H1 (cell line): Measurements from ENCODE around the gene MAP2K7. TPM values are rescaled to one million over a fixed set of nuclear protein-coding genes. Genes with fewer than 3 reads are reported as not detected.
A peak's percentile ranks its signal among the peaks of the same experiment; 100 is the strongest.

Experiments
- CTCF ChIA-PET: fragments of 300-600 bp; sonication (Branson Sonifier 250); formaldehyde crosslinking; loops from one replicate; lab custom pipeline; 2021; ENCODE audit not compliant: partially characterized antibody; lab: Charles Lee
- POLR2A ChIA-PET: fragments of 300-600 bp; sonication (Branson Sonifier 250); formaldehyde crosslinking; loops from one replicate; lab custom pipeline; 2021; ENCODE audit warnings: inconsistent platforms; ENCODE audit not compliant: partially characterized antibody; lab: Charles Lee
- DNase-seq, 2 experiments: peaks; one replicate each; pipeline versions ENCODE4 v3.0.0 to v3.0.0-alpha.2; 2010 to 2022; ENCODE audit warnings: low spot score in 2 of 2, low read depth in 1 of 2, mixed read lengths in 1 of 2
- FAIRE-seq: peaks from 2 replicates; lab custom pipeline; 2011; peaks lifted over from hg19 to GRCh38; lab: Jason Lieb, UNC
- H2AFZ ChIP-seq: 2 replicates; pipeline ENCODE4 v1.8.1; 2012; ENCODE audit warnings: low read length, inconsistent platforms
- H2AK5ac ChIP-seq: 2 replicates; pipeline ENCODE4 v1.6.1; 2013; ENCODE audit warnings: low read depth, low read length
- H2BK120ac ChIP-seq: replicated peaks from 2 replicates; pipeline ENCODE3; 2013; ENCODE audit warnings: low read depth, low read length, inconsistent platforms
- H2BK12ac ChIP-seq: 2 replicates; pipeline ENCODE4 v1.6.1; 2013; ENCODE audit warnings: low read depth, low read length
- H2BK15ac ChIP-seq: 2 replicates; pipeline ENCODE4 v1.6.1; 2013; ENCODE audit warnings: low read length
- H2BK20ac ChIP-seq: 2 replicates; pipeline ENCODE4 v1.6.1; 2013; ENCODE audit warnings: low read length
- H2BK5ac ChIP-seq: 2 replicates; pipeline ENCODE4 v1.6.1; 2013; ENCODE audit warnings: low read depth, low read length
- H3K14ac ChIP-seq: 2 replicates; pipeline ENCODE4 v1.6.1; 2013; ENCODE audit warnings: inconsistent platforms; ENCODE audit not compliant: insufficient read length
- H3K18ac ChIP-seq: 2 replicates; pipeline ENCODE4 v1.6.1; 2013; ENCODE audit warnings: low read length; ENCODE audit errors: extremely low read depth
- H3K23ac ChIP-seq: 2 replicates; pipeline ENCODE4 v1.6.1; 2013; ENCODE audit warnings: inconsistent platforms; ENCODE audit not compliant: insufficient read length
- H3K23me2 ChIP-seq: 2 replicates; pipeline ENCODE4 v1.6.1; 2013; ENCODE audit warnings: low read depth, low read length
- H3K27ac ChIP-seq: 2 replicates; pipeline ENCODE4 v1.6.1; 2011; ENCODE audit warnings: low read depth, low read length, inconsistent platforms
- H3K27me3 ChIP-seq, 4 experiments: replicated peaks in 1 of 4; 1 replicate in 1 of 4; 2 replicates in 3 of 4; pipeline versions ENCODE4 v1.6.1 to v1.8.1; 2011 to 2013; ENCODE audit warnings: low read length in 3 of 4, mild to moderate bottlenecking in 3 of 4, inconsistent platforms in 2 of 4, mixed read lengths in 2 of 4, moderate library complexity in 1 of 4; ENCODE audit not compliant: control insufficient read depth in 3 of 4, insufficient read depth in 3 of 4; ENCODE audit errors: extremely low read depth in 1 of 4
- H3K36me3 ChIP-seq, 4 experiments: 2 replicates each; pipeline versions ENCODE4 v1.6.1 to v1.8.1; 2011 to 2013; ENCODE audit warnings: mild to moderate bottlenecking in 4 of 4, low read length in 3 of 4, moderate library complexity in 2 of 4, control low read depth in 1 of 4, inconsistent platforms in 1 of 4; ENCODE audit not compliant: insufficient read depth in 4 of 4, control insufficient read depth in 2 of 4
- H3K4ac ChIP-seq: replicated peaks from 2 replicates; pipeline ENCODE3; 2013; ENCODE audit warnings: low read length, low read depth, mixed read lengths, inconsistent platforms; ENCODE audit not compliant: insufficient read length
- H3K4me1 ChIP-seq, 4 experiments: replicated peaks in 1 of 4; 1 replicate in 1 of 4; 2 replicates in 3 of 4; pipeline versions ENCODE4 v1.6.1 to v1.8.1; 2011 to 2013; ENCODE audit warnings: low read length in 3 of 4, inconsistent platforms in 2 of 4, mixed read lengths in 1 of 4; ENCODE audit not compliant: insufficient read depth in 4 of 4, control insufficient read depth in 3 of 4
- H3K4me2 ChIP-seq, 2 experiments: 2 replicates each; pipeline versions ENCODE4 v1.6.1 to v1.8.1; 2011 to 2013; ENCODE audit warnings: low read depth in 2 of 2, low read length in 2 of 2, control low read depth in 1 of 2, inconsistent platforms in 1 of 2, mild to moderate bottlenecking in 1 of 2; ENCODE audit not compliant: insufficient read depth in 1 of 2
- H3K4me3 ChIP-seq, 4 experiments: fragments of 200-600, 300-600 bp in 1 of 4; sonication (generic), shearing (Covaris generic), sonication (Bioruptor Twin) in 1 of 4; 2 replicates each; pipeline versions ENCODE4 v1.5.1 to v1.8.1; 2011 to 2016; ENCODE audit warnings: low read length in 4 of 4, low read depth in 3 of 4, control low read depth in 2 of 4, inconsistent platforms in 2 of 4, mild to moderate bottlenecking in 2 of 4, mixed read lengths in 1 of 4, moderate library complexity in 1 of 4; ENCODE audit not compliant: insufficient read depth in 2 of 4; ENCODE audit errors: extremely low read depth in 1 of 4
- H3K56ac ChIP-seq: replicated peaks from 2 replicates; pipeline ENCODE3; 2013; ENCODE audit warnings: low read depth, mild to moderate bottlenecking, mixed read lengths, low read length, inconsistent platforms; ENCODE audit not compliant: insufficient read length
- H3K79me1 ChIP-seq: 2 replicates; pipeline ENCODE4 v1.6.1; 2013; ENCODE audit warnings: low read depth, low read length, control low read depth
- H3K79me2 ChIP-seq, 2 experiments: 2 replicates each; pipeline versions ENCODE4 v1.6.1 to v1.8.1; 2012 to 2013; ENCODE audit warnings: low read length in 2 of 2, mild to moderate bottlenecking in 2 of 2, inconsistent platforms in 1 of 2; ENCODE audit not compliant: insufficient read depth in 2 of 2, control insufficient read depth in 1 of 2
- H3K9ac ChIP-seq, 4 experiments: replicated peaks in 1 of 4; 1 replicate in 1 of 4; 2 replicates in 3 of 4; pipeline versions ENCODE4 v1.6.1 to v1.8.1; 2011 to 2013; ENCODE audit warnings: low read depth in 3 of 4, low read length in 3 of 4, control low read depth in 2 of 4, mild to moderate bottlenecking in 2 of 4, moderate library complexity in 2 of 4, inconsistent platforms in 1 of 4; ENCODE audit errors: extremely low read depth in 1 of 4
- H3K9me3 ChIP-seq, 2 experiments: 2 replicates each; pipeline versions ENCODE4 v1.6.1 to v1.8.1; 2012 to 2013; ENCODE audit warnings: mild to moderate bottlenecking in 2 of 2, moderate library complexity in 2 of 2, control low read depth in 1 of 2, inconsistent platforms in 1 of 2, low read depth in 1 of 2, low read length in 1 of 2, mixed read lengths in 1 of 2; ENCODE audit not compliant: insufficient read depth in 2 of 2
- H4K20me1 ChIP-seq, 2 experiments: replicated peaks in 1 of 2; 2 replicates each; pipeline versions ENCODE3 to v1.8.1; 2011 to 2013; ENCODE audit warnings: inconsistent platforms in 2 of 2, low read length in 2 of 2, mild to moderate bottlenecking in 1 of 2; ENCODE audit not compliant: insufficient read depth in 2 of 2, control insufficient read depth in 1 of 2
- H4K5ac ChIP-seq: 2 replicates; pipeline ENCODE4 v1.6.1; 2013; ENCODE audit warnings: low read length, low read depth, mixed read lengths, inconsistent platforms; ENCODE audit not compliant: insufficient read length
- H4K8ac ChIP-seq: 2 replicates; pipeline ENCODE4 v1.8.0; 2013; ENCODE audit warnings: mild to moderate bottlenecking, moderate library complexity, low read length, inconsistent platforms; ENCODE audit not compliant: insufficient read depth; ENCODE audit errors: extremely low read depth
- H4K91ac ChIP-seq: replicated peaks from 2 replicates; pipeline ENCODE3; 2013; ENCODE audit warnings: low read length, mixed read lengths, inconsistent platforms; ENCODE audit not compliant: insufficient read length
- EGR1 ChIP-seq: IDR thresholded peaks from 2 replicates; pipeline ENCODE4 v1.6.1; 2011; ENCODE audit warnings: low read depth, low read length, borderline replicate concordance
- POLR2AphosphoS5 ChIP-seq: IDR thresholded peaks from 2 replicates; pipeline ENCODE4 v1.6.1; 2011; ENCODE audit warnings: low read depth, low read length
- RXRA ChIP-seq: IDR thresholded peaks from 2 replicates; pipeline ENCODE4 v1.6.1; 2011; ENCODE audit warnings: low read depth, mild to moderate bottlenecking, low read length, moderate library complexity; ENCODE audit not compliant: insufficient read depth
- WGBS, 2 experiments: shearing (Covaris generic) in 1 of 2; methylation state at CpG; one replicate each; pipeline versions ENCODE4 v1.1.6 to v1.1.7; 2013 to 2015; ENCODE audit warnings: low lambda C conversion rate in 2 of 2, mixed read lengths in 2 of 2, inconsistent platforms in 1 of 2, low coverage in 1 of 2, missing lambda C conversion rate in 1 of 2; ENCODE audit not compliant: insufficient replicate concordance in 2 of 2, insufficient coverage in 1 of 2, insufficient read length in 1 of 2; ENCODE audit errors: extremely low coverage in 1 of 2, missing lambda C conversion rate in 1 of 2; 5-methylcytosine and 5-hydroxymethylcytosine counted together
- polyA plus RNA-seq, 7 experiments: library from polyadenylated mRNA; depleted of rRNA in 3 of 7; stranded (reverse) in 5 of 7; unstranded in 2 of 7; fragments of >200 nt in 5 of 7; fragments of 200-250 nt in 2 of 7; gene quantifications; 1 replicate in 5 of 7; 2 replicates in 1 of 7; 4 replicates in 1 of 7; pipeline versions ENCODE4 v1.2.1 to v1.2.3, GENCODE V29; 2011 to 2013; ENCODE audit warnings: missing spikeins in 2 of 7, mixed read lengths in 2 of 7
- total RNA-seq: library from RNA; stranded (reverse); fragmentation: NEBNext Ultra II Directional; extraction: Animal tissue kit (Norgen Biotek cat#: 25700); gene quantifications from 2 replicates; pipeline ENCODE4 v1.2.1, GENCODE V29; 2021

The MAP2K7 gene
- total and polyA plus RNA-seq, 2 of the 8 experiments (the other 6 are each of a cell fraction or from before 2014, with no cell fraction given), result 8.9 to 38.3 TPM

DNA sequence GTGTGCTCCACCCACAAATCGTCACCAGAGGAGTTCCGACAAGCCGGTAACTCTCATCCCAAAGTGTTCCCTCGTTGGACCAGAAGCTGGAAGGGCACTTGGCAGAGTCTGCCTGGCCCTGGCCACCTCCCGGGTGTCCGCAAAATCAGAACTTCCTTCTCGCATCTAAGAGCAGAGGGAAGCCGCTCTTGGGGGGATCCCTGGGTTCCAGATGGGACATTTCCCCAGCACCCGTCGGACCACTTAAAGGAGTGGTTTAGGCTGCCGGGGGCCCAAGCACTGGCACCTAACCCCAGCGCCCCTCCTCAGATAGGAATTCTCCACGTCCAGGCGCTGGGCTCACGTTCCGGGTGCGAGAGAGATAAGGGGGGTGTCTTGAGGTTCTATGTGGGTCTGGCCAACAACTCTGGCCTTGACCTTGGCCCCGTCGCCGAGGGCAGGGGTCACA lies 857 bp upstream of the MAP2K7 start:
- peaks cover 13% of the 10 kb centered on the region for H3K23me2 ChIP-seq
- H2BK120ac ChIP-seq, result no peak overlapping the region
- no peak for DNase-seq
- CTCF ChIA-PET, result interaction anchor here (0.9 to 4.9 kb wide), 13 partner anchors 12 to 174 kb away, joined by 3 to 14 read pairs (median 4); partner anchors contain the start of genes PRR36 and TGFBR3L
- no peak overlapping the region for H2AFZ ChIP-seq
- WGBS, 2 experiments, result 51% methylated on average over 20 of the region's 20 CpGs; no CpG with 5 or more reads in 1 of the 2 experiments
- peak overlapping the region in 3 of 4 experiments; percentile 49 to 64 (median 63); a peak in 6 of 7 replicates for H3K9ac ChIP-seq
- 0 out of 2 replicates have a peak overlapping the region, but pooled peaks have one; percentile 27 for H2BK12ac ChIP-seq
- H3K23ac ChIP-seq, result no peak overlapping the region
- POLR2A ChIA-PET, result interaction anchor here (1.0 to 5.0 kb wide), 10 partner anchors 9 to 45 kb away, joined by 4 to 22 read pairs (median 5); partner anchors contain the start of genes LRRC8E, SNAPC2 and TGFBR3L
- H3K18ac ChIP-seq, result peak overlapping the region; percentile 86; the same call in 1 of the 2 replicates
- H3K36me3 ChIP-seq, result no peaks in the 10 kb centered on the region; a peak in 2 of 8 replicates
- no peak overlapping the region for H2BK20ac ChIP-seq
- peak overlapping the region; percentile 90; the same call in 1 of the 2 replicates for H4K8ac ChIP-seq
- peak overlapping the region; percentile 30 to 86 (median 44) for H3K4me3 ChIP-seq
- peak overlapping the region; percentile 90 for H4K91ac ChIP-seq
- peaks cover 0 to 22% of the 10 kb centered on the region in 2 experiments; a peak in 2 of 4 replicates for H3K79me2 ChIP-seq
- peaks cover 0 to 5% of the 10 kb centered on the region in 2 experiments for H4K20me1 ChIP-seq
- no peak overlapping the region for H2BK15ac ChIP-seq
- no peak overlapping the region for H3K56ac ChIP-seq
- H3K27ac ChIP-seq, result peak overlapping the region; percentile 66; the same call in 1 of the 2 replicates
- peak overlapping the region; percentile 95 for H2BK5ac ChIP-seq
- H4K5ac ChIP-seq, result peak overlapping the region; percentile 65
- peak overlapping the region; percentile 55 to 75 for H3K4me2 ChIP-seq
- FAIRE-seq, result no peak
- no peaks in the 10 kb centered on the region for H3K9me3 ChIP-seq
- no peaks in the 10 kb centered on the region for H3K27me3 ChIP-seq
- TF ChIP-seq RXRA, result 0 out of 2 replicates have a peak, but pooled peaks have one; percentile 16
- no peak for TF ChIP-seq EGR1
- no peak for TF ChIP-seq POLR2AphosphoS5
- H3K14ac ChIP-seq, result no peak overlapping the region
- H3K4me1 ChIP-seq, result peaks cover 0 to 13% (median 7%) of the 10 kb centered on the region in 4 experiments; a peak in 5 of 7 replicates
- peak overlapping the region; percentile 82; the same call in 1 of the 2 replicates for H2AK5ac ChIP-seq
- H3K79me1 ChIP-seq, result peaks cover 9% of the 10 kb centered on the region
- no peak overlapping the region for H3K4ac ChIP-seq
